Liver (tissue), 3 donors: ENCODE measurements around the gene SNX6.

Experiments used
- ATF3 ChIP-seq: IDR thresholded peaks from 2 replicates; pipeline ENCODE4 v1.6.1; 2016; ENCODE audit warnings: antibody characterized with exemption
- CTCF ChIP-seq: fragments of 150-350 bp; IDR thresholded peaks from 2 replicates; pipeline ENCODE4 v1.5.1; 2017; ENCODE audit warnings: improper control_type of control experiment, low read depth, low read length; ENCODE audit not compliant: missing input control
- EGR1 ChIP-seq, 2 donors: IDR thresholded peaks; 2 replicates each; pipeline ENCODE4 v1.6.1; 2016 to 2018; ENCODE audit warnings: antibody characterized with exemption in 2 of 2, low read depth in 2 of 2
- FOXA2 ChIP-seq: IDR thresholded peaks from 2 replicates; pipeline ENCODE4 v1.6.1; 2016; ENCODE audit warnings: antibody characterized with exemption
- GABPA ChIP-seq, 2 donors: IDR thresholded peaks in 1 of 2; conservative IDR thresholded peaks in 1 of 2; 2 replicates each; pipeline ENCODE4 v1.6.1; 2016; ENCODE audit warnings: antibody characterized with exemption in 2 of 2, mild to moderate bottlenecking in 1 of 2, moderate library complexity in 1 of 2
- HNF4G ChIP-seq: IDR thresholded peaks from 2 replicates; pipeline ENCODE4 v1.6.1; 2016; ENCODE audit warnings: antibody characterized with exemption
- JUND ChIP-seq, 2 donors: IDR thresholded peaks; 2 replicates each; pipeline ENCODE4 v1.6.1; 2016; ENCODE audit warnings: antibody characterized with exemption in 2 of 2
- MAX ChIP-seq: IDR thresholded peaks from 2 replicates; pipeline ENCODE4 v1.6.1; 2016; ENCODE audit warnings: antibody characterized with exemption
- RAD21 ChIP-seq, 2 donors: IDR thresholded peaks; 2 replicates each; pipeline ENCODE4 v1.6.1; 2016; ENCODE audit warnings: antibody characterized with exemption in 2 of 2, mild to moderate bottlenecking in 2 of 2
- REST ChIP-seq: IDR thresholded peaks from 2 replicates; pipeline ENCODE4 v1.6.1; 2016; ENCODE audit warnings: antibody characterized with exemption, mild to moderate bottlenecking
- SP1 ChIP-seq: IDR thresholded peaks from 2 replicates; pipeline ENCODE4 v1.6.1; 2018; ENCODE audit warnings: antibody characterized with exemption, mild to moderate bottlenecking
- TAF1 ChIP-seq: conservative IDR thresholded peaks from 2 replicates; pipeline ENCODE4 v1.6.1; 2016; ENCODE audit warnings: antibody characterized with exemption, mild to moderate bottlenecking
- YY1 ChIP-seq: IDR thresholded peaks from 2 replicates; pipeline ENCODE4 v1.6.1; 2016; ENCODE audit warnings: antibody characterized with exemption, mild to moderate bottlenecking
- ZBTB33 ChIP-seq: IDR thresholded peaks from 2 replicates; pipeline ENCODE4 v1.6.1; 2016; ENCODE audit warnings: antibody characterized with exemption
- donor health status: healthy.
- donor health status: healthy.

GRCh38 chr14:34650786-34651584 is 21.0 kb upstream of the SNX6 start:
- TF ChIP-seq CTCF: no peak
- TF ChIP-seq RAD21 (IDR thresholded peaks at IDR 0.05): no peak
- TF ChIP-seq JUND (IDR thresholded peaks at IDR 0.05): no peak
- TF ChIP-seq MAX: no peak
- TF ChIP-seq SP1: no peak
- no peak for TF ChIP-seq ATF3
- TF ChIP-seq EGR1 (IDR thresholded peaks at IDR 0.05; ENCODE audit: low read depth in 2 of 2): no peak
- no peak for TF ChIP-seq REST
- no peak for TF ChIP-seq TAF1
- no peak for TF ChIP-seq GABPA (IDR thresholded peaks at IDR 0.05 in 1 of 2, conservative IDR thresholded peaks at IDR 0.05 in 1 of 2)
- TF ChIP-seq HNF4G: no peak
- TF ChIP-seq YY1: no peak
- no peak for TF ChIP-seq ZBTB33
- TF ChIP-seq FOXA2: no peak
